NCI-H2227 treated with DMSO at 0.1 percent for 48 hours (cell line): ENCODE results near the gene PTPN4.

Experiments used
- DNase-seq: peaks from one replicate; lab custom pipeline; 2025; lab: John Stamatoyannopoulos, UW

The PTPN4 gene, protein sequence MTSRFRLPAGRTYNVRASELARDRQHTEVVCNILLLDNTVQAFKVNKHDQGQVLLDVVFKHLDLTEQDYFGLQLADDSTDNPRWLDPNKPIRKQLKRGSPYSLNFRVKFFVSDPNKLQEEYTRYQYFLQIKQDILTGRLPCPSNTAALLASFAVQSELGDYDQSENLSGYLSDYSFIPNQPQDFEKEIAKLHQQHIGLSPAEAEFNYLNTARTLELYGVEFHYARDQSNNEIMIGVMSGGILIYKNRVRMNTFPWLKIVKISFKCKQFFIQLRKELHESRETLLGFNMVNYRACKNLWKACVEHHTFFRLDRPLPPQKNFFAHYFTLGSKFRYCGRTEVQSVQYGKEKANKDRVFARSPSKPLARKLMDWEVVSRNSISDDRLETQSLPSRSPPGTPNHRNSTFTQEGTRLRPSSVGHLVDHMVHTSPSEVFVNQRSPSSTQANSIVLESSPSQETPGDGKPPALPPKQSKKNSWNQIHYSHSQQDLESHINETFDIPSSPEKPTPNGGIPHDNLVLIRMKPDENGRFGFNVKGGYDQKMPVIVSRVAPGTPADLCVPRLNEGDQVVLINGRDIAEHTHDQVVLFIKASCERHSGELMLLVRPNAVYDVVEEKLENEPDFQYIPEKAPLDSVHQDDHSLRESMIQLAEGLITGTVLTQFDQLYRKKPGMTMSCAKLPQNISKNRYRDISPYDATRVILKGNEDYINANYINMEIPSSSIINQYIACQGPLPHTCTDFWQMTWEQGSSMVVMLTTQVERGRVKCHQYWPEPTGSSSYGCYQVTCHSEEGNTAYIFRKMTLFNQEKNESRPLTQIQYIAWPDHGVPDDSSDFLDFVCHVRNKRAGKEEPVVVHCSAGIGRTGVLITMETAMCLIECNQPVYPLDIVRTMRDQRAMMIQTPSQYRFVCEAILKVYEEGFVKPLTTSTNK

DNA sequence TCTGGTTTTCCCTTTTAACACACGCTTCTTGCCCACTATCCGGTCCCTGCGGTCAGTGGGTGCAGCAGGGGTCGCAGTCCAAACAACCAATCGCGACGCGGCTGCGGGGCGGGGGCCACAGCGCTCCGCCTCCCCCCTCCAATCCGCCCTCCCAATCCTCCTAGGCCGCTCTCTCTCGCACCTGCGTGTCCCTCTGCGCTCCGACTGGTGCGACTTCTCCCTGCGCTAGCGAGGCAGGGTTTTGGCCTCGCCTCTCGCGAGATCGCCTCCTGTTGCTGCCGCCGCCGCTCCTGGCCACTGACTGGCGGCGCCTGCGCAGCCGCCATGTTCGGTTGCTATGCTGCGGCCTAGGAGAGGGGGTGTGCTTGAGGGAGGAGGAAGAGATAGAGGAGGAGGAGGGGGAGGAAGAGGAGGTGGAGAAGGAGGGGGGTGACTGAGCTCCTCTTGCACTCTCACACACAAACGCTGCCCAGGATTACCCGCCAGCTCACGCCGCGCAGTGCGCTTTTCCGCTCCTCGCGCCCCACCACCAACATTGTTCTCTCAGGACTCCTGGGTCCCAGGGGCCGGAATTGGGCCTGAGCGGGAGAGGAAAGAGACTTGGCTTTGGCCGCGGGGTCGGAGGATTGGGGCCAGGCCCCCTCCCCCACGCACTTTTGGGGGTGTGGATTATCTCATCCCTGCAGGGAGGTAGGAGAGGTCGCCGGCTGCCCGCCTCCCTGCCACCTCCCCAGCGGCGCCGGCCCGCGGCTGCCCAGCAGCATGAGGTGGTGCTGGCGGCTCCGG lies at the start of gene PTPN4:
TSS of gene PTPN4 (plus strand) at position 472 of the 786 bp plus-strand sequence. CDS start 49,932 bp downstream, outside the sequence.
- peak; percentile 98 for DNase-seq

DNA sequence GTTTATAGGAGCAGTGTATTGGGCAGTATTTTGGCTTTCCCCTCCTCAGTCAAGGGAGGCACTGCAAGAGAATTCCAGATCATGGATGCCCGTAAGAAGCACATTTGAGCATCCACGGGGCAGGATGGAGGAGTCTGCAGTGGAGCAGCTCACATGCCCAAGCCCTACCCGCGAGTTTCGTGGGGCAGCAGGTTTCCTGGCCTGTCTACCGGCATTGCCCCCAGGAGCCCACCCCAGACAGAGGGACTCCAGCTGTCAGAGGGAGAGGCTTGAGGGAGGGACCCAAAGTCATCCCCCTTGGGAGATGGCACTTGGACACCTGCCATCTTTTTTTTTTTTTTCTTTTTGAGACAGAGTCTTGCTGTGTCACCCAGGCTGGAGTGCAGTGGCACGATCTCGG lies 49.4 kb upstream of the PTPN4 start:
- DNase-seq: no peak

DNA sequence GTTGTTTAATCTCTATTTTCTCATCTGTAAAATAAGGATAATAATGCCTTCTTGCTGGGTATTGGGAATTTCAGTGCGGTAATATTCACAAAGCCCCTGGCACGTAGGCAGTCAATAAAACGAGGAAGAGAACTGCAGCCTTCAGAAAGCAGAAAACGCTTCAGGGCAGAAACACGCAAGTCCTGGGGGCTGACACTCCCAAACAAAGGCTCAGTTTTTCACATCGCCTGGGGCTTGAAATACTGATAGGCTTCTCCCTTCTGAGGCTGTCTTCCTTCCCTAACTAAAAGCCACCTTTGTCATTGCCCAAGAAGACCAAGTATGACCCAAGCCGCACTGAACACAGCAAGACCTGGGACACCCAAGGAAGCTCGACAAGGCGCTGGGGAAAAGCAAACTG lies 48.4 kb upstream of the PTPN4 start:
- no peak for DNase-seq

DNA sequence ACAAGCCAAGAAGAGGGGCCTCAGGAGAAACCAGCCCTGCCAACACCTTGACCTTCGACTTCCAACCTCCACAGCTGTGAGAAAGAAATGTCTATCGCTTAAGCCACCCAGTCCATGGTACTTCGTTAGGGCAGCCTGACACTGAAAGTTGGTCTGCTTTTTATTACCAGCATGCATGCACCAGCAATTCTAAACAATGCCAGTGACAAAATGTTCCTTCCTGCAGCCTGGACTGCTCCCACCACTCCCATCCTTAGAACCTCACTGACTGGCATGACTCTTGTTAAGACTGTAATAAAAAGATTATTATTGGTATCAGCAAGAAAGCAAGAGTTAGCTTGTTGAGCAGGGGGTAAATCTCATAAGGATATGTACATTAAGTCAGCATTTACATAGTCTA lies 47.2 kb upstream of the PTPN4 start:
- DNase-seq: no peak

DNA sequence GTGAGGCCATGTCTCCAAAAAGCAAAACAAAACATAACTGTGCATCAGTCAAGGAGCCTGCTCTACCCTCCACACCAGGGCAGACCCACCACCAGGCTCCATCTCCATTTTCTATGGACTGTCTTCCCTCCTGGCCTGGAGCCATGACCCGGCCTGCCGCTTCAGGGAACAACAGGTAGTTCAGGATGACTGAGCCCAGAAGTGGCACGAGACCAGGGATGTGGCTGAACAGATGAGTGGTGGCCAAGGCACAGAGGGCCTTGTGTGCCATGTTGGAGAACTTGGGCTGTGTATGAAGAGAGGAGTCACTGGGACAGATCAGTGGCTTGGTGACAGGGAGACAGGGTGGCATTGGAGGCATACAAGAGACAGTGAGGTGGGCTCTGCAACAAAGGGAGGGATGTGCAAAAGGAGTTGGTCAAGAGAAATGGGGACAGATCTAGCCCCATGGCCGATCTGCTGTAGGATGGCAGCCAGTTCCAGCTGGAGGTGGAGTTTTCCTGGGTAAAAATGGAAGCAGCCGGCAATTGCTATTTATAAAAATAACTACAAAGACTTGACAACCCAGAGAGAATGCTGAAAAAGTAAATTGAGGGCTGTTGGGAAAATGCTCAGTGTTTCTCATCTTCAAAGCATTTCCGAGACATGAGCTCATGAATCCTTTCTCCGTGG lies 45.8 kb upstream of the PTPN4 start:
- no peak for DNase-seq

DNA sequence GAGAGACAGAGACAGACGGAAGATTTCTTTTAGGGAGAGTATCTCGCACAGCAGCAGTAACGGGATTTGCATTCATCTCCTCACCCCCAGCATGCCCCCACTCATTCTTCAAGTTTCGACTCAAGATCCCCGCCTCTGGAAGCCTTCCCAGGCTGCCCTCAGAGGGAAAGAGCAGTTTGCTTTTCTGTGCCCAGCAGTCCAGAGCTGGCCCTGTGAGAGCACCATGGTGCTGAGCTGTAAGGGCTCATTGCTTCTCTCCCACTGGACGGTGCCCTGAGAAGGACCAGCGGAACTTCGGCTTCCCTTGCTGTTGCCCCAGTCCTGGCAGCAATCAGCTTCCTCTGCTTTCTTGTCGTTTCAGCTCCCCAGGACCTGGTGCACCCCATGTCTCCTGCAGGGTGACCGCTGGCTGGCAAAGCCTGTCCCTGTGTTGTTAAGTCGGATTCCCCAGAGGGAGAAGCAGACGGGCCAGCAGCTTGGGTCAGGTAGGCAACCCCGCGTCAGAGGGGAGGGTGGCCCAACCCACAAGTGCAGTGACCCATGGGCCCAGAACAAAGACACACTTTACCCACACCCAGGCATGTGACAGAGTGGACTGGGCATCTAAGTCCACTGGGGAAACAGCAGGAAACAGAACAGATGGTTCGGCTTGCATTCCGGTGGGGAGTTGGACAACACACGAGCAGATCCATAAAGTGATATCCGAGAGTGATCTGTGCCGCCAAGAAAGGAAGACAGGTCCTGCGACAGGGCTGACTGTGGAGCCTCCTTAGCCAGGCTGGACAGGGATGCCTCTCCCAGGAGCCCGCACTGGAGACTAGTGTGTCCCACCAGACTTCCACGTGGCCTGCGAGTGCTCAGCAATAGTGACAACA lies 44.1 kb upstream of the PTPN4 start:
- DNase-seq: no peak

DNA sequence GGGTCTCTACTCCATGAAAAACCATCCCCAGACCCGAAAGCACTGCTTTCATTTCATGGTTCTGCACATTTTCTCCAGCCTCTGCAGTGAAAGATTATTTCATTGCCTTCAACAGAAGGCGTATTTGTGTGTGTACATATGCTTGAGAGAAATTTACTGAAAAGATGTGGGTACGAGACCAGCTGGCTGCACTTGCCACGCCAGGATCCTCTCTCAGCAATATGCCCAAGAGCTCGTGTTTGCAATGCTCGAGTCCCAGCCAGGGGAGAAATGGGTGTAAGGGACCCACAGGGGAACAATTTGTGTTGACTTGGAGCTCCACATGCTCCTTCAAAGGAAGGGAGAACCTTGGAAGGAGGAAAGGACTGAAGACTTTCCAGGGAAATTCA lies 43.4 kb upstream of the PTPN4 start:
- DNase-seq: no peak

DNA sequence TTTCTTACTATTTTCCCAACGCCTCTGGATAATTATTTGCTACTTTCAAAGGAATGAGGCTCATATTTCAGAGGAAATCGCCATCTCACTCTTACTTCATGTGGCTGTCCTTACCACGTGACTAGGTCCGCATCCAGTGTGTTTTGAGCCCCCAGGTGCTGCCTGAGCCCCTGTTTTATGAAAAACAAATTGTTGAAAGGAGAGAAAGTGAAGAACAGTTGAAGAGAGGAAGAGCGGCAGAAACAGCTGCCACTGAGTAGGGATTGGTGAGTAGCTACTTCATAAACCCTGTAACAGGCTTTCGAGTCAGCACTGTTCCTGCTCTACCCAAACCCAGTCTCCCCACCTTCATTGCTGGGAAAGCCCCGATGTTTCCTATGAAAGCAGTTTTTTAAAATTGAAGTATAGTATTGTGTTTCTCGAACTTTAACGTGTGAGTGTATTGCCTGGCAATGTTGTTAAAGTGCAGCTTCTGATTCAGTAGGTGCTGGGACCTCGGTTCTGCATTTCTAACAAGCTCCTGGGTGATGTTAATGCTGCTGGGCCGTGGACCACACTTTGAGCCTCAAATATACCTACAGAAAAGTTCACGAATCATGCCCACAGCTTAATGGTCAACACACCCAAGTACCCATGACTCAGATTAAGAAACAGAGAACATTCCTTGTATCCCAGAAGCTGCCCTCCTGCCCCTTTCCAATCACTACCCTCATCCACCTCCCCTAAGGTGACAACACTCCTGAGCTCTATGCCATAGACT lies 41.0 kb upstream of the PTPN4 start:
- DNase-seq: no peak

DNA sequence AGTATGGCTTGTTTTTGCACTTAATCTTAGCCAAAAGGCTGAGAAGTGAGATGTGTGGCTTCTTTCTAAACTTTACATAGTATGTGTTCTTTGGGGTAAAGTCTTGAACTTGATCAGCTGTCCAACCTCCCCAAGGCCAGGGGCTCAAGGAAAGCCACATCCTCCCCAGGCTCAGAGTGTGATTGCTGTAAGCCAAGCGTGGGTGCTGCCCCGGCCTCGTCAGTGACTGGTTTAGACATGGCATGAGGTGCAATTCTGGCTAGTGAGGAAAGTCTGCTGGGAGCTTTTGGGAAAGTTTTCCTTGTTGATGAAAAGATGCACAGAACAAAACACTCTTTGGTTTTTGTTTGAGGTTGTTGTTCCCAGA lies 40.5 kb upstream of the PTPN4 start:
- no peak for DNase-seq

DNA sequence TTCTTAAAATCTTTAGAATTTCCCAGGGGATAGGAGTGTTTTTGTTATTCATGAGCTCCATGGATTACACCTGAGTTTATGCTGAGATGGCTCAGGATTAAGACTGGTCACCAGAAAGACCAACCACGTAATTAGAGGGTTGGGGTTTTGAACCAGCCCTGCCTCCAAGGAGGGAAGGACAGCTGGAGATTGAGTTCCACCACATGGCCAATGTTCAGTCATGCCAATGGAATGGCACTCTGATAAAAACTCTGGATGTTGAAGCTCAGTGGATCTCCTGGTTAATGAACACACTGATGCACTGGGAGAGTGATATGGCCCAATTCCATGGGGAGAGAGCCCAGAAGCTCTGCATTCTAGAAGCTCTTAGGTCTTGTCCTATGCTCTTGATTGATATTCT lies 38.7 kb upstream of the PTPN4 start:
- DNase-seq: no peak

DNA sequence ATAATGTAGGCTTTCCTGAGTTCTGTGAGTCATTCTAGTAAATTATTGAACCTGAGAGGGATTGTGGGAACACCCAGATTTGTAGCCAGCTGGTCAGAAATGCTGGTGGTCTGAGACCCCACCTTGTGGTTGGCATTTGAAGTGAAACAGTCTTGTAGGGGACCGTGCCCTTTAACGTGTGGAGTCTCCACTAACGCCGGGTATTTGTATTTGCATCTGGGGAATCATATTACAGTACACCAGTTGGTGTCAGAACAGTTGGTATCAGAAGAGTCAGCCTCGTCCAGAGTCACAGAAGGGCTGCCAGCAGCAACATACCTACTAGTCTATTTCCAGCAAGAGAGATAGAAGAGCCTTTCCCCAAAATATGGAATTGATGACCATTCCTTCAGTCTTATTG lies 38.3 kb upstream of the PTPN4 start:
- DNase-seq: no peak

DNA sequence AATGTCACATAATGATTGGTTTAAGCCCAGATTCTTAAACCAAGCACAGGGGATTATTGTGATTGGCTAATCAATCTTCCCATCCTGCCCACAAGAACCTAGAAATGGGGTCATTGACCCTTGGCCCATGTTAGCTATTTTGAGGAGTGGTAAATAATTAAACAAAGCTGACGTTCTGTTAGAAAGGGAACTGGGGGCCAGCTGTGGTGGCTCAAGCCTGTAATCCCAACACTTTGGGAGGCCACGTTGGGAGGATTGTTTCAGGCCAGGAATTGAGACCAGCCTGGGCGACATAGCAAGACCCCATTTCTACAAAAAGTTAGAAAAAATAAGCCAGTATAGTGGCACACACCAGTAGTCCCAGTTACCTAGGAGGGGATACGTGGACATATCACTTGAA lies 37.8 kb upstream of the PTPN4 start:
- no peak for DNase-seq

DNA sequence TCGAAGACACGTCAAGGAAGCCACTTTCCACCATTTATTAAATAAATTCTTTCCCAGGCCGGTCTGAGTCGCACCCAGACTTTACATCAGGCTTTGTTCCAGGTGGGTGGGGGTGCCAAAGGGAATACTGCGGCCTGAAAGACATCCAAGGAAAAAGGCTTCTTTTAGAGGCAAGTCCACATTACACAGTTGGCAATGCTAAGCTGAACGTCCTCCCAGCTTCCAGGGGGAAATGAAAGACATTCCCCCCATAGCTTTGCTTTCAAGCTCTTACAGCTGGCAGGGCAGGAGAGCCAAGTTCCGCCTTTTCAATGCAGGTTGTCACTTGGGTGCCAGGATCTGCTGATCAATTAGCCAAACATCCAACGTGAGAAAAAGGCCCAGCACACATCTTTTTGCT lies 36.5 kb upstream of the PTPN4 start:
- no peak for DNase-seq

DNA sequence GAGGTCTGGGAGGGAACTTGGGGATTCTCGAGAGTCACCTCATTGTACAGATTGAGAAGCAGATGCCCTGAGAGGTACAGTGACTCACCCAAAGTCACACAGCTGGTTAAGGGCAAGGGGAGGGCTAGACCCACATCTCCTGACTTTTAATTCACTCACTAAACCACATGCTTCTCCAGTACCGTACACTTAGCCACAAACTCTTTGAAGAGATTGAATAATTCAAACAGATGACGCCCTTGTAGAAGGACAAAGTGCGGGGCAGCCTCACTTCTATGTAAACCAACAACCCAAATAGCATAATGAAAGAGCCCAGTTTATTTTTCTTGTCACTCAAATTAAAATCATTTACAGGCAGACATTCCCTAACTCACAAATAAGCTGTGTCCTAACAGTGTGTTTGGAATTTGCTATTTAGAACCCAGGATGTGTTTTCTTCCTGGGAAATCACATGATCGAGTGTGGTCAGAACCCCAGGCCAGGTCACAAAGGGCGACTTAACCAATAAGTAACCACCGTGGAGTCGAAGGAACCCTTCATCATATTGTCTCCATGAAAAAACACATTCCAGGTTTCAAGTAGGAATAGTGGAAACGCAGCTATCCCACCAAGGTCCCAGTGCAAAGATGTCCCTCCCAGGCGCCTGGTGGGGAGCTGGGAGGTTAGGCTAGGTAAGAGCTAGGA lies 35.8 kb upstream of the PTPN4 start:
- DNase-seq: no peak

DNA sequence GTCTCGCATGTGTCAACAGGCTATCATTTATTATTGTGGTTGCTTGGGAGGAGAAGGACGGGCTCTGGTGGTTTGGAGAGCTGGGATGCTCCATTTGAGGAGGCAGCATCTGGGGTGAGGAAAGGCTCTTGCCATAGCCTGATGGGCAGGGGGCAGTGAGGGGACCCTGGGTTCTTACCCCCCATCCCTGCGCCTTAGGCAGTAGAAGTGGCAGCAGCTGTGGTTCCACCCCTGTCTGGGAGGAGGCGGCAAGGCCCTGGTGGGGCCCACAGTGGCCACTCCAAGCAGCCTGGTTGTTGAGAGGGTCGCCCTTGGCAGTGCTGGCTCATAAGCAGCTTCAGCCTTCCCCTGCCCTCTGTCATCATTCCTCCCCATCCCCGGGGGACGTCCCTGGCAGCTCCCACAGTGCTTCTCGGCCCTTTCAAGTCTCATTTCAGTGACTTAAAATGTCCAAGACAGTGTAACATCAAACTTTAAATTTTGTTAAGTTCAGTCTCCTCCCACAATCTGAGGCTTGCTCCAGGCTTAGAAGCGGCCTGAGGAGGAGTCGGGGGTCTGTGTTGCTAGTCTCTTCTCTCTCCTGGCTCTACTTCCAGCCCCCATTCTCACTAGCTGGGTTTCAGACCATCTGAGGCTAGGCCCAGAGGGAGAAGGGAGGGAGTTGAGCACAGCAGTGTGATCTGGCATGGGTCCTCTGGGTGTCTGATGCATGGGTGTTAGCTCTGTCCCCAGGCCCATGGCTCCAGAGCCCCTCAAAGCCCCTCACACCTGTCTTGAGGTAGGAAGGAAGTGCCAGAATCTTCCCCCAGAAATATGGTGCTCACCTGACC lies 34.9 kb upstream of the PTPN4 start:
- DNase-seq: no peak

DNA sequence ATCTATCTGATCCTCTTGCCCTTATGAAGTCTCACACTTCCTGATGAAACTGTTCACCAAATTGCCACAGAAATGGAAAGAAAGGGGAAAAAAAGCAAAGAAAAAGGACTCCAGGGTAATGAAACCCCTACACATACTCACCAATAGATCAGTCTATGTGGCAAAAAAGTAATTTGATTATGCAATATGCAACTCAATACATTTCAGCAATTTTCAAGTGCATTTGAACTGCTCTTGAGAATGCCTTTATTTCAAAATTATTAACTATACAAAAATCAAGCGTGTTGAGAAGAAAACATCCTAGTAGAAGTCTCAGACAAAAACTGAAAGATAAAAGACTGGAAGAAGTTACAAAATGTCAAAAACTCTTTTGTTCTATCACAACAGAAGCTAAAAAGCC lies 32.2 kb upstream of the PTPN4 start:
- DNase-seq: no peak

DNA sequence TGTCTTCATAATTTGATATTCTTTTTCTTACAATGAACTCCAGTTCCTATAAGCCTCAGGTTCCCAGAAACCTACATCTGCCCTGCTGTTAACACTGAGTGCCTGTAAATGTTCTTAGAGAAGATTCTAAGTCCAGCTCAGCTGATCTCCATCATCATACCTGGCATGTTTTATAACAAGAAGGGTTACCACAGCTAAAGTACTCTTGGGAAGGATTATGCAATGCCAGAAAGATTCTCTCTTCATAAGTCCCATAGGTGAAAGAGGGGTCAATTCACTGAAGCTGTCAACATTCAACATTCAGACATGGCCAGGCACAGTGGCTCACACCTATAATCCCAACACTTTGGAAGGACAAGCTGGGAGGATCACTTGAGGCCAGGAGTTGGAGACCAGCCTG lies 31.3 kb upstream of the PTPN4 start:
- no peak for DNase-seq

DNA sequence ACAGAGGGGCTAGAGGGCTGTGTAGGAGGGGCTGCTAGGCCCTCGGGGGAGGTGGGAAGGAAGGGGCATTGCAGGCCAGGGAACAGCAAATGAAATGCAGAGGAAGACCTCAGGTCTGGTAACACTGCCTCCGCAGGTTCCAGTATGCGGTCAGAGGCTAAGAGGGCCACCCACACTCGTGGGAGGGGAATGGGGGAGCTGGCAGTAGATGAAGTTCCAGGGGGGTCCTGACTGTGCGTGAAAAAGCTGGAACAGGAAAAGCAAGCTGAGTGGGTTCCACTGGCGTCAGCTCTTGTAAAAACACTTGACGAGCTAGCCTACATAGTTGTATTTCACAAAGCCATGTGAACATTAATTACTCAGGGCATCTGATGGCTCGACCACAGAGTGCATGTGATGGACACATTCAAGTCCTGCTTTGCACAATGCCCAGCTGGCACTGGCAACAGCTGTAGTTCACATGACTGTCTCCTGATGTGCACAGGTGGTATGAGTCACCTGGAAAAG lies 29.0 kb upstream of the PTPN4 start:
- DNase-seq: no peak
